ENCODE measurements around the gene PHYHD1.

The PHYHD1 gene

DNA sequence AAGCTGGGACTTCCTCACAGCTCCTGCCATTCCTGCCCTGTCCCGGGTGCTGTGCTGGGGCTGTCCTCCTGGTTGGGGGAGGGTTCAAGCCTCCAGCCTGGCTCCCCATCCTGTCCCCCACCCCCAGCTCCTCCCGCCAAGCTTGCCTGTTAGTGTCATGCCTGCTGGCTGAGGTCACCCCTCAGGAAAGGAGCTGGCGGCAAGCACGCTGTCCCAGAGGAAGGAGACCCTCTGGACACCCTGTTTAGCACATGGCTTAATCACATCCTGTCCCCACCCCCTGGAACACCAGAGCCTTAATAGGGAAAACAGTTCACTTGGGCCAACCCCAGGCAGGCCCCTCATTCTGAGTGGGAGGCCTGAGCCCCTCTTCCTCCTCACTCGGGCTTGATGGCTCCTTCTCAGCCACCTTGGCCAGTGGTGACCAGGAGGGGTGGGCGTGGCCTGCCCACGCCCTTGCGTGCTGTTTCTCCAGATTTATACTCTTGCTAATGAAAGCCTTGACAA lies 9.2 kb upstream of the PHYHD1 start:
- TF ChIP-seq GABPA (IDR thresholded peaks at IDR 0.05; ENCODE audit: low read depth), result no peak
- no peak for TF ChIP-seq REST (IDR thresholded peaks at IDR 0.05; ENCODE audit: insufficient replicate concordance, low read depth)
- no peak for TF ChIP-seq SPI1 (IDR thresholded peaks at IDR 0.05; ENCODE audit: borderline replicate concordance, low read depth)
- no peak for TF ChIP-seq CTCF (IDR thresholded peaks at IDR 0.05; ENCODE audit: insufficient read depth, low read length)
- no peak for TF ChIP-seq POLR2AphosphoS5 (IDR thresholded peaks at IDR 0.05; ENCODE audit: low read depth)
- no peaks in the 10 kb centered on the region for H3K27me3 ChIP-seq (ENCODE audit: insufficient read depth, poor library complexity, severe bottlenecking)
- no peak overlapping the region for H3K27ac ChIP-seq (replicated peaks)
- DNase-seq (ENCODE audit: low read depth in 1 of 2, low spot score in 1 of 2), result no peak
- H3K4me3 ChIP-seq (replicated peaks; ENCODE audit: insufficient read depth, low read length), result no peak overlapping the region

DNA sequence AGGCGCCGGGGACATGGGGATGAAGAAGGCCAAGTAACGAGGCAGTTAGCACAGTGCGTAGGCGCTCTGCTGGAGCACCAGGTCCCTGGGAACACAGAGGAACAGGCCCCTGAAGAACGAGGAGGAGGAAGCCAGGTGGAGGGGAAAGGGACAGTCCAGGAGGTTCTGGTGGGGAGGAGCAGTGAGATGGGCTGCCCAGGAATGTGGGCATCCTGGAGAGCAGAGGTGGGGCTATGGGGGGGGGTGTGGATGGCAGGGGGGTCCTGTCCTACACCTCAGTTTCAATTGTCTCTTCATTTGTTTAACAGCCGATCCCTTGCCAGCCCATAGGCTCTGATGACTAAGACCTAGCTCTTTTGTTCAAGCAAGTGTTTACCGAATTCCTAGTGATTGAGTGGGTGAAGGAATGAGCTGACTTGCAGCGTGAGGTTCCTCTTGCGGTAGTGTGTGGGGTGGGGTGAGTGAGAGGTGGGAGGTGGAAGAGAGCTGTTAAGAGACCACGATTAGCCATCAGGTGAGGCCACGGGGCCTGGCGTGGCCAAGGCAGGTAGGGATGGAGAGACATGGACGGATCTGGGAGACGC lies 8.4 kb upstream of the PHYHD1 start:
- H3K27me3 ChIP-seq (ENCODE audit: insufficient read depth, poor library complexity, severe bottlenecking), result no peaks in the 10 kb centered on the region
- H3K27ac ChIP-seq (replicated peaks), result no peak overlapping the region
- TF ChIP-seq POLR2AphosphoS5 (IDR thresholded peaks at IDR 0.05; ENCODE audit: low read depth) (no peak), REST (IDR thresholded peaks at IDR 0.05; ENCODE audit: insufficient replicate concordance, low read depth) (no peak), SPI1 (IDR thresholded peaks at IDR 0.05; ENCODE audit: borderline replicate concordance, low read depth) (no peak), GABPA (IDR thresholded peaks at IDR 0.05; ENCODE audit: low read depth) (no peak), CTCF (IDR thresholded peaks at IDR 0.05; ENCODE audit: insufficient read depth, low read length) (no peak)
- H3K4me3 ChIP-seq (replicated peaks; ENCODE audit: insufficient read depth, low read length), result no peak overlapping the region
- no peak for DNase-seq (ENCODE audit: low read depth in 1 of 2, low spot score in 1 of 2)

DNA sequence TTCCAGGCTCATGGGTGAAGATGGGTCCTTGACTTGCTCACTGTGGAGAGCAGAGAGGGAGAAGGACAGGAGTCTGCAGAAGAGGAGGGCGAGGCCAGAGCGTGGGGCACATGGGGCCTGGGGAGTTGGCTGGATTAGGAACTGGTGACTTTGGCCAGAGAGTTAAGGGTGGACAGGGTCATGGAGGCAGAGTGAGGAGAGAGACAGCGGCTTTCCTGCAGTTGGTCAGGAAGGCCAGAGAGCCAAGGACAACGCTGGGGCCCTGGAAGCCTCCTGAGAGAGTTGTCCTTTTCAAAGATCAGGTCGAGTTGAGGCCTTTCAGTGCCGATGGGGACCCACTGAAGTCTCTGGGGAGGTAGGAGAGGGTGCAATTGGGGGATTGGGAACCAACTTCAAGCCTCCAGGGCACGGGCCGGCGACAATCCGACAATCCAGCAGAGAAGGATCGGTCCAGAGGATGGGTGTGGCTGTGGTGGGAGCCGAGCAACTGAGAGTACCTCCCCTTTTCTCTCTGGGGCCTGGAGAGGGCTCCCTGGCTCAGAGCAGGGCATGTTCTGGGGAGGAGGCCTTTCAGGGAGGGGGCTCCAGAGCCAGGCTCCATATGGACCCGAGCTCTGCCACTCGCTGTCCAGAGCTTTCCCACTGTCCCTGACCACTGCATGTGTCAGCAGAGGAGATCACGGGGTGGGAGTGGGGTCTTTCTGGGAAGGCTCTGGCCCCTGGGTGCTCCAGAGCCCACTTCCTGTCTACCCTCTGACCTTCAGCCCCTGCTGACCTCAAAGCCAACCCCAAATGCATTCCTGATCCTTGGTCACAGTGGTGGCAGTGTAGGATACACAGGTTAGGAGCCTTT lies 7.5 kb upstream of the PHYHD1 start:
- no peak for DNase-seq (ENCODE audit: low read depth in 1 of 2, low spot score in 1 of 2)
- no peaks in the 10 kb centered on the region for H3K27me3 ChIP-seq (ENCODE audit: insufficient read depth, poor library complexity, severe bottlenecking)
- H3K27ac ChIP-seq (replicated peaks), result no peak overlapping the region
- H3K4me3 ChIP-seq (replicated peaks; ENCODE audit: insufficient read depth, low read length), result no peak overlapping the region
- TF ChIP-seq POLR2AphosphoS5 (IDR thresholded peaks at IDR 0.05; ENCODE audit: low read depth) (no peak), REST (IDR thresholded peaks at IDR 0.05; ENCODE audit: insufficient replicate concordance, low read depth) (no peak), GABPA (IDR thresholded peaks at IDR 0.05; ENCODE audit: low read depth) (no peak), SPI1 (IDR thresholded peaks at IDR 0.05; ENCODE audit: borderline replicate concordance, low read depth) (no peak), CTCF (IDR thresholded peaks at IDR 0.05; ENCODE audit: insufficient read depth, low read length) (no peak)
